ENCODE data around the gene CDC16.

CDC16 gene

DNA sequence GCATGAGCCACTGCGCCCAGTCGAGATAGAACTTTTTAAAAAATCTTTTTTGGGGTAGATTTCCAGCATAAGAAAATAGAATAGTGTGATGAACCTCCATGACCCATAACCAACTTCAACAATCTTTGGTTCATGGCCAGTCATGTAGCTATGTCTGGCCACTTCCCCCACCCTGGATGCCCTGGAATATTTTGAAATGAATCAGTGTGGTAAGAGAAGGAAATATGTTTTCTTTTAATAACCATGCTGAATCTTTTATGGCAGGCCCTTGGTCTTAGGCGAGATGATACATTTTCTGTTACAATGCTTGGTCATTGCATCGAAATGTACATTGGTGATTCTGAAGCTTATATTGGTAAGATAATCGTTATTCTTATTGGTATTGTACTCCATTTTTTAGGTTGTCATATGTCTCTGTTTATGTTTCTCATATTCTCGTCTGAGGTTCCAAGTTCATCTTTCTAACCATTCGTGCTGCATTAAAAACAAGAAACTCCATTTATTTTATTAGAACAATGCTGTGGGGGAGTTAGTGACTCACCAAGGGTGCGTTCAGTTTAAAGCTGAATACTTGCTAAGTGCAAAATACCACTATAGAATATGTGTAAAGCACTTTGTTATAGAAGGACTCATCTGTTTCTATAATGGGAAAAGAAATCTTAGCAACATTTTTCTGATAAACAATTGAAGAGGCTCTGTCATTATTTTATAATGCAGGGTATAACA, 30.4 kb downstream of the CDC16 start:
- no peak for DNase-seq

DNA sequence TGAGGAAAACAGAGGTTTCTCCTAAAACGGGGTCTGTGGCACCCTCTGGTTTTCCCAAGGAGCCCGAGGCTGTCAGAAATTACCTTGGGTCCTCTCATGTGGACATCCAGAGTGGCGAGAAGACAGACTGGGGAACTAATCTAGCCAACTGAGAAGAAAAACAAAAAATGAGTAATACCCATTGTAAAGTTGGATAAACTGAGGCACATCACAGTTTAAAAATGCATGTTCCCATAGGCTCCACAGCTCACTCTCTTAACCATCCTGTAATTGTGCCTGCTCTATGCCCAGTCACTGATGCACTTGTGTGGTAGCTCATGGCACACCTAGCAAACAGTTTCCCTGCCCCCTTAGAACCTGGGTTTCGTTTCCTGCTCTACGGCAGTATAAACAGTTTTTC, 31.5 kb downstream of the CDC16 start:
- no peak for DNase-seq

DNA sequence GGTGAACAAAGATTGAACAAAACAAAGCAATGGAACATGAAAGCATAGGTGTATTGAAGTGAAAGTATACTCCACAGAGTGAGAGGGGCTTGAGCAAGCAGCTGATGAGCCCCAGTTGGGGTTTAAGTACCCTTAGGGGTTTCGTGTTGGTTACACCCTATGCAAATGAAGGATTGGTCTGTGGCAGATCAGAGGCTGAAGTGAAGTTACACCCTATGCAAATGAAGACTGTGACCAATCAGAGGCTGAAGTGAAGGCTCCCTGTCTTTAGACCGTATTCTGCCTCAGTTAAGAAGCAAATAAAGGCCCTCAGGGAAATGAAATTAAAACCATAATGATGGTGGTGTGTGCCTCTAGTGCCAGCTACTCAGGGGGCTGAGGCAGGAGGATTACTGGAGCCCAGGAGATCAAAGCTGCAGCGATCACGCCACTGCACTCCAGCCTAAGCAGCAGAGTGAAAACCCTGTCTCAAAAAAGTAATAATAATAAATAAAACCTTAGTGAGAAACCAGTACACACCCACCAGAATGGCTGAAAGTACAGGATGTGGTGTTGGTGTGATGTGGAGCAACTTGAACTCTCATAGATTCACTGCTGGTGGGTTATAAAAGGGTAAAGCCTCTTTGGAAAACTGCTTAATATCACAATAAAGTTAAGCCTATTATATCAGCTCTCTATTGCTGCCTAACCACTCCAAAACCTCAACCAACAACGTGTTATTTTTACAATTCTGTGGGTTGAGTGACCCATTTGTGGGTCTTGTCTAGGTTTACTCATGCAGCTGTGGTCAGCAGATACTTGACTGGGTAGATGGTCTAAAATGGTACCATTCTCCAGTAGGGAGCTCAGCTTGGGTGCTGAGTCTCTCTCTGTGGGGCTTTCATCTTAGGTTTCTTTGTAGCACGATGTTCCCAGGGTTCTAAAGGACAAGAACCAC, 33.9 kb downstream of the CDC16 start:
- DNase-seq, result peak; percentile 33

DNA sequence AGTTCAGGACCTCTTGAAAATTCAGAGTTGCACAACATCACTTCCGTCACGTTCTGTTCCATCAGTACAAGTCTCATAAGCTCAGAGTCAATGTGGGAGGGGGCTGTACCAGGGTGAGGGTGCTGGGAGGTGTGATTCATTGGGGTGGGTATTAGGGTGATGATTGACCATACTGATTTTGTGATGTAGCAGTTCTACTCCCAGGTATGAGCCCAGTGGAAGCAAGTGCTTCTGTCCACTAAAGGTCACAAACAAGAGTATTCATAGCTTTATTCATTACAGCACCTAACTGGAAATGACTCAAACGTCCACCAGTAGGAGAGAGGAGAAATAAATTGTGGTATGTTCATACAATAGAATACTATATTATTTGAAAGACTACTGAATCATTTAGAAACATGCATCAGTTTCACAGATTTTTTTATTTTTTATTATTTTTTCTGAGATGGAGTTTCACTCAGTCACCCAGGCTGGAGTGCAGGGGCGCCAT, 34.6 kb downstream of the CDC16 start:
- peak; percentile 10 for DNase-seq

DNA sequence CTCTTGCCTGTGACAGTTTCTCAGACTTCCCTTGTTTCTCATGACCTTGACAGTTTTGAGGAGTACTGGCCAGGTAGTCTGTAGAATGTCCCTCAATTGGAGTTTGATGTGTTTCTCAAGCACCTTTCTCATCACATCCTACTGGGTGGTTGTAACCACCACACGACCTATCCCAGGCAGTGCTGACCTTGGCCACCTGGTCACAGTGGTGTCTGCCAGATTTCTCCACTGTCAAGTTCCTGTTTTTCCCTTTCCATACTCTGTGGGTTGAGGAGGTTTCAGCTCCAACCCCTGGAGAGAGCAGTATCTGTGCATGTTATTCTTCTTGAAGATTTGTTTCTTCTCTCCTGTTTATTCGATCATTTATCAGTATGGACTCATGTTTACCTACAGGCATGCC, 38.3 kb downstream of the CDC16 start:
- DNase-seq, result no peak

DNA sequence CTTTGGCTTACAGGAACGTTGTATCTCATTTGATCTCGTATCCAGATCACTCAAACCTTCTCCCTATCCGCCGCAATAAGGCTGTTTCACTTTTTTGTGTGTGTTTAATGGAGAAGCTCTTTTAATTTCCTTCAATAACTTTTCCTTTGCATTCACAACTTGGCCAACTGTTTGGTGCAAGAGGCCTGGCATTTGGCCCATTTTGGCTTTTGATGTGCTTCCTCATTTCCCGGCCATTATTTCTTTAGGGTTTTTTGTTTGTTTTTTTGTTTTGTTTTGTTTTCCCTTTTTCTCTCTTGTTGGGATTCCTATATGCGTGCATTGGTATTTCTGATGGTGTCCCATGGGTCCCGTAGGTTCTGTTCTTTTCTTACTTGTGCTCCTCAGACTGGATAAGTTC, 40.6 kb downstream of the CDC16 start:
- no peak for DNase-seq

DNA sequence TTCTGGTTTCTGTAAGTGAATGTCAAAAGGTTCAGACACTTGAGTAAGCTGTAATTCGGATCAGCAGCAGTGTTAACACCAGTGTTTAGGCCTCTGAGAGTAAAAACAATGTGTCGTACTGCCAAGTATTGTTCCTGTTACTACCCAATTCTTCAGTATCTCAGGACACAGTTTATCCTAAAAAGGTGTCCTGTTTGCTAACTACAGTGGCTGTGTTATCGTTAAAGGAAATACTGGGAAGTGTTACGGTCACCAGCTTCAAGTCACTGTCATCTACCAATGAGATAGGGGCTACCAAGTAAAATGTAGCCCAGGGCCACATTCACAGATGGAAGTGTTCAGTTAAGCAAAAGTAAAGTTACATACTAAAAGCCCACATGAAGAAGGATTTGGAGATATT, 44.4 kb downstream of the CDC16 start:
- no peak for DNase-seq

DNA sequence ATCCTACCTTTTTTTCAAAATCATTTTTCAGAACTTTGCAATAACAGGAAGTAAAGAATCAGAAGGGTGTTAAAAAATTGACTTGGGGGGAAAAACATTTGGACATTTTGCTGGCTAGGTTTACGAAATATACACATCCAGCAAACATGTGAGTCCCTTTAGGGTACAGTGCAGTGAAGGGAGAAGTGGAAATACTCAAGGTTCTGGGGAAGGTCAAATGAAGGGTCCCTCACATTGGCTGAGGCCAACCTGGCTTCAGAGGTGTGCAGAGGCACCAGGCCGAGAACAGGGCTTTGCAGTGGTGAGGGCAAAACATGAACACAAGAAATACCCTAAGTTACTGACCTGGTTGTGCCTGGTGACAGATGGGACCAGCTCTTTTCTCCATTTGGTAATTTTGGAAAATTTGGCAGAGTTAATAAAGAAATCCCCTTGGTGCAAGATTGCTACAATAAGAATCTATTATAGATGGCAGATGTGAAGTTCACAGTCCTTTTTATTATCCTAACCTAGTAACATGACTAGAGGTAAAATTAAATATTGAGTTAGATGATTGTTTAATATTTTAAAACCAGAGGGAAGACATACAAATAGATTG, 45.2 kb downstream of the CDC16 start:
- peak; percentile 16 for DNase-seq

DNA sequence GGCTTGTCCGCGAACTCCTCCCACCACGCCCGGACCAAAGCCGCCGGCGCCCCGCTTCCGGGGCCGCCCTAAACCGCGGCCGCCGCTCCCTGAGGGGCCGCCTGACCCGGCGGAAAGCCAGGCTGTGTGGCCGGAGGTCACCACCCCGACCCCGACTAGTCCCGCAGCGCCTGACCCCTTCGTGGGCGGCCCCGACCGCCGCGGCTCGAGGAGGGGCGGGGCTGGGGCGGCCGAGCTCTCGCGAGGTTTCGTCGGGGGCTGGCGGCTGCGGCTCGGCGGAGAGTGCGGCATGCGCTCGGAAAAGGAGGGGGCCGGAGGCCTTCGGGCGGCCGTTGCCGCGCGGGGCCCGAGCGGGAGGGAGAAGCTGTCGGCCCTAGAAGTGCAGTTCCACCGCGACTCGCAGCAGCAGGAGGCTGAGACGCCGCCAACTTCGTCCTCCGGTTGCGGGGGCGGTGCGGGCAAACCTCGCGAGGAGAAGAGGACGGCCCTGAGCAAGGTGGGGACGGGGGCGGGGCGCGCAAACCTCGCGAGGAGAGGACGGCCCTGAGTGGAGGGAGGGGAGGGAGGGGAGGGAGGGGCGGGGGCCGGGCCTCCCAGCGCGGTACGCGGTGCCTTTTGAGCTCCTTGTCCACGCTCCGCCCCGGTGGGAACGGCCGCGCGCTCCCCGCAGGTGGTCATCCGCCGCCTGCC, 46.8 kb downstream of the CDC16 start, which contains the start of gene UPF3A:
TSS of gene UPF3A (plus strand) at position 251 of the 690 bp plus-strand sequence. CDS start at position 290, 39 bp downstream.
- peak; percentile 92 for DNase-seq

DNA sequence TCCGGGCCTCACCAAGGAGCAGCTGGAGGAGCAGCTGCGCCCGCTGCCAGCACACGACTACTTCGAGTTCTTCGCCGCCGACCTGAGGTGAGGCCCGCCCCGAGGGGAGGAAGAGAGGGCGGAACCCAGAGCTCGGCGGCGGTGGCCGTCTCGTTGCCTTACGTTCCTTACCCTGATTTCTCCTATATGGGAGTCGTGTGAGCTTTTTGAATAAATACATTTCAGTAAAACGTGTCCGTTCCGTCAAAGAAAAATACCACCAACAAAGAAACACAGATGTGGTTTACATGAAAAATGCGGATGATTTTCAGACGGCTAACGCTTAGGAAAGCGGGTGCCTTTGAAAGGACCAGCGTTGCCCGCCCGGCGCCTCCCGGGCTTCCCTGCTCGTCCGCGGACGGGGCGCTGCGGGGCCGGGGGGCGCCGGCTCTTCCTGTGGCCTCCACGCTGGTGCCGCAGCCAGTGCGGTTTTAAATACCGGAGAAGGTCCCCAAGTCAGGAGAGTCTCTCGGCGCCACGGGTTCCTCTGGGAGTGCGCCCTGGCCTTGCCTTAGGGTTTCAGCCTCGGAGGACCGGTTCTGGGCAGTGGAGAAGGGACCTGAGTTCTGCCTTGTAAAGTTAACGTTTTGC, 47.5 kb downstream of the CDC16 start:
- DNase-seq, result peak; percentile 50

DNA sequence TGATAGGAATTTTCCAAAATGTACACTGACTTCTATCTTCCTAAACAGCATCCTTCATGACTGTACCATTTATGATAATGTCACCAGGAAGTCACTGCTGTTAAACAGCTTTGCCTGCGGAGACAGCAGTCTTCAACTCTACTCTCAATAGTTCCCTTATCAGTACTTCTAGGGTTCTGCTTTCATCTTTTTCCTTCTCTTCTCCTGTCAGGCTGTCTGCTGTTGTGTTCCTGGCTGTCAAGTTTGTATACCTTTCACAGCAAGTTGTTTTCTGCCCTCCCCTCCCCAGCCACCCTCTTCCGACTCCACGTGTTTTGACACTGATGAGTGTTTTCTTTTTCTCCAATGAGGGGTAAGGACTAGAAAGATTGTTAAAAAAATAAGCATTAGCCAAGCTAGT, 48.9 kb downstream of the CDC16 start:
- DNase-seq, result no peak

DNA sequence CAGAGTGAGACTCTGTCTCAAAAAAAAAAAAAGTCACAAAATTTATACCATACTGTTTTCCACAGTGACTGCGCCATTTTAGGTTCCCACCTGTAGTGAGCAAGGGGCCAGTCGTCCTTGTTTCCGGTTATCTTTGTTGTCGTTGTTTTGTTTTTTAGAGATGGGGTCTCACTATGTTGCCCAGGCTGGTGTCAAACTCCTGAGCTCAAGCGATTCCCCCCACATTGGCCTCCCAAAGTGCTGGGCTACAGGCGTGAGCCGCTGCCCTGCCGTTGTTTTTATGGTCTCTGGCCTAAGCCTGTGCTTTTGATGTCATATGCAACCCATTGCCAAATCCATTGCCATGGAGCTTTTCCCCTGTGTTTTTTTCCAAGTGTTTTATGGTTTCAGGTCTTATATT, 50.0 kb downstream of the CDC16 start:
- DNase-seq, result no peak

DNA sequence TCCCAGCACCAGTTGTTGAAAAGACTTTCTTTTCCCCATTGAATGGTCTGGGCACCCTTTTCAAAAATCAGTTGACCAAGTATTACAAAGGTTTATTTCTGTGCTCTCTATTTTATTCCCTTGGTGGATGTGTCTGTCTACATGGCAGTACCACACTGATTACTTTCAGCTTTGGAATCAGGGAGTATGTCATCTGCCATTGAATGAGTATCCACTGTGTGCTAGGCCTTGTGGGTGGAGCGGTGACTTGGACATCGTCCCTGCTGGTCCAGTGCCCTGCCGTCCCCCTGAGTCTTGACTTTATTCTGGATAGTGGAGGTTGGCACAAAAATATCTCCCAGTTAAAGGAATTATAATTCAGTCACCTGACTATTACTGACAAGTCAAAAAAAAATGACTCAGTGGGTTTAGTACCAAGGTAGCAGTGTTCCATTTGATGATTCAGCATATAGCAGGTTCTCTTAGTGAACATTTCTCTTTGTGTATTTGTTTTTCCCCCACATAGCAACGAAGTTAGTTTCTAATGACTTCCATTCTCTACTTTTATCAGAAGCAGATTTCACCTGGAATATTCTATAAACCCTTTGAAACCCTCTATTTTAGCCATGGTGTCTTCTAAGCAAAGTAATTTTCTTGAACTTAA, 50.6 kb downstream of the CDC16 start:
- DNase-seq, result no peak

DNA sequence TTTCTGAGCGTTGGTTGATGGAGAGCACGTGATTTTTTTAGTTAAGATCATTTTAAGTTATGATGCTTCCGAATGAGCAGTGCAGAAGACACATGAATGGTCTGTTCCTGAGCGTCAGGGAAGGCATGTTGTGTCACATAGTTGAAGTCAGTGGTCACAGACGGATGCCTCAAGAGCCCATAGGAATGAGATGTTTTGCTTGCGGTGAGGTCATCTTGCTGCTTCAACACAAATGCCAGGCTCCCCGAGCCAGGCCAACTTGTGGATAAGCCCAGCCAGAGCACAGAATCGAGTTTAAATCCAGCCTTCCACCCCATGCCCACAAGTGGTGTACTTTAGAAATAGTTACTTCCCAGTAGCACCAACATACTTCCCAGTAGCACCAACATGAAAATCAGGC, 52.1 kb downstream of the CDC16 start:
- DNase-seq, result no peak

DNA sequence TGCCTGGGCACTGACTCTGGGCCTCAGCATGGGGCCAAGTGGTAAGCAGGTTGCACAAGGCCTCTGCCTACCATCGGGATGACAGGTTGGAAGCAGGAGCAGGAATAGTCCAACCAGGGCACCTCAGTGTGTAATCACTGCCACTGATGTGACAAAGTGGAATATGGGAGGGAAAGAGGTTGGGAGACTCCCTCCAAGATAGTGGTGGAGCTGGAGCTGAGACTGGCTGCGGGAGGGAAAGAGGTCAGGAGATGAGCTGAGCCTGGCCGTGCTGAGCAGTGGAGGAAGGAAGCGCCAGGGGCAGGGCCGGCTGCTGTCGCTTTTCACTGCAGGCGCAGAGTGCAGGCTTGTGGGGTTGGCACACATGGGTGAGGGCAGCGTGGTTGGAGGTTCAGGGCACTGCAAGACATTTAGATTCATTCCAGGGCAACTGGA, 53.5 kb downstream of the CDC16 start:
- no peak for DNase-seq

DNA sequence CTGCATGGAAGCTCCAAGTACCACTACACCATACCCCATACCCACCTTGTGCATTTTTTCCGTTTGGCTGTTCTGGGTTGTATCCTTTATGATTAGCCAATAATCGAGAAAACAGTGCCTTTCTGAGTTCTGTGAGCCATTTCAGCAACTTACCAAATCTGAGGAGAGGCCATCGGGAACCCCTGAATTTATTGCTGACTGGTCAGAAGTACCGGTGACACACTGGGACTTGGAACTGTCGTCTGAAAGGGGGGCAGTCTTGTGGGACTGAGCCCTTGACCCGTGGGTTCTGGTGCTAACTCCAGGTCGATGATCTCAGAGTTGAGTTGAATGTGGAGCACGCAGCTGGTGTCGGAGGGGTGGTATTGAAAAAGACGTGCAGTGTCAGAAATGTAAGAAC, 61.8 kb downstream of the CDC16 start:
- no peak for DNase-seq

DNA sequence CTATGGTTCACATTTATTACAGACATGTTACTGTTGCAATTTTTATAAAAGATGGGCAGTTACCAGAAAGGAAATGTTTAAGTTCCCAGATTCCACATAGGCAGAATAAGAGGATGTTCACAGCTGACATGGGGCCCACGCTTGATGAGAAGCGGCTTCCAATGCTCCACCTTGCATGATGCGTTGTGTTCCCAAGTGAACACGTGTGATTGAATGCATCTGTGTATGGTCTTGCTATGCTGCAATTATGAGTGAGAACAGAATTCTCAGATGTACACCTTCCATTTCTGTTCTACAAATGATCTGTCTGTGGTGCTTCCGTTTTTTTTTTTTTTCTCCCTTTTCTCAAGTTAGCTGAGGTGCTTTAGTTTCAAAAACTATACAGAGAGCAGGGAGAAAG, 62.2 kb downstream of the CDC16 start:
- no peak for DNase-seq

DNA sequence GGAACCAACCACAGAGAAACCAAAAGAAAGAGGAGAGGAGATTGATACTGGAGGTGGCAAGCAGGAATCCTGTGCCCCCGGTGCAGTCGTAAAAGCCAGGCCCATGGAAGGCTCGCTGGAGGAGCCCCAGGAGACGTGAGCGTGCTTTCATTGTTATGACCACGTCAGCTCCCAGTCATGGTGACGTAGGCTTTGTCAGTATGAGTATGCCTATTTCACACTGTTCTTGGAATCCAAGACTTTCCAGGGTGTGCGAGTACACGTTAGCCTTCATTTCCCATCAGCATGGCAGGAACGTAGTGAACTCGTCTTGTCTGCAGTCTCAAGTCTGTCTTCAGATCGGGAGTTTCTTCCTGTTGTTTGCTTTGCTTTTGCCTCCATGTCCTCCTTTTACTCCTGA, 64.2 kb downstream of the CDC16 start:
- no peak for DNase-seq

DNA sequence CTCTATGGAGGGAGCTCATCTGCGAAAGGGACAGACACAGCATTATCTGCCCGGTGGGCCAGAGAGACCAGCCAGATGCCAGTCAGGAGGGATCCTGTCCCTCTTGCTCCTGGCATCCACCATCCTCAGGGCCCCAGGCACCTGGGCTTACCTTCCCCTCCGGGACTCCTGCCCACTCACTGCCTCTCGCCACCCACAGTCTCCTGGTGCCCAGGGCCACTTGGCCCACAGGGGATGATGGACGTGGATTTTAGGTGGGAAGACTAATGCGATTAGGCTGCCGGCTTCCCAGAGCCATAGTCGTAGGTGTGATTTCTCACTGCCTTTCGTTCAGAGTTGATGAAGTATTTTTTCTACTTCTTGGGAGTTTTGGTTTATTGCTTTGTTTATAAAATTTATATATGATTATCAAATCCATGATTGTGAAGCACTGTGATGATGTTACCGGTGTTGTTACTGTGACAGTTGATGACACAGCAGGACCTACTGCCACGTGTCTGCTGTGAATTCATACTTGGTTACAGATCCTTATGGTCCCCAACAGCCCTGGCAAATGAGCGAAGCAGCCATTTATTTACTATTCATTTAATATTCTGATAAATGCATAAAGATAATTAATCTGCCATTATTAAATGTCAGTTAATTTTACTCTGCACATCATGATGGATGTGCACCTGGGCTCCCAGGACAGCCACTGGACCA, 65.1 kb downstream of the CDC16 start:
- DNase-seq, result no peak

DNA sequence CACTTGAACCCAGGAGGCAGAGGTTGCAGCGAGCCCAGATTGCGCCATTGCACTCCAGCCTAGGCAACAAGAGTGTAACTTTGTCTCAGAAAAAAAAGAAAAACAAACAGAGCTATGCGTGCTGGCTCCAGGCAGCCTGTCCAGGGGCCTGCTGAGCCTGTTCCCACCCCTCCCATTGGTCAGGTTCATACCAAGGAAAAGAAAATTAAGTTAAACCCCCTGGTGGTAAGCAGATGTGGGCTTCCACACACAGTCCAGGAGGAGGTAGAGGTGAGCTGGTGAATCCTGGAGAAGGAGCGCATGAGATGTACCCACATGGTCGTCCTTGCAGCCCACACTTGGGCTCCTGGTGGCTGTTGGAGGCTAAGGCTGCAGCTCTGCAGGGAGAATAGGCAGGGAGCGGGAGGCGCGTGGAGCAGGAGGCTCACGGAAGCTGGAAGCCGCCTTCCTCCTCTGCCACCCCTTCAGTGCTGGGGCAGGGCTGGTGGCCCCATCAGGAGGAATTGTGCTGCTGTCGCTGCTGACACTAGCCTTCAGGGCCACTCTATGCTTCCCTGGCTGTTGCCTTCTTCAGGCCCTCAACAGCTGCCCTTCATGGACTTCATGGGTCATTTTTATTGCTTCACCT, 69.1 kb downstream of the CDC16 start:
- no peak for DNase-seq

Measured in activated CD4-positive, alpha-beta T cell treated with anti-CD3 and anti-CD28 coated beads, Interleukin-10, Interleukin-2, amounts not matched to agents 100 ng/mL and 50 ng/mL, durations not matched to agents 16 hours and 8 hours (primary cell).